HepG2 (cell line): ENCODE measurements around the gene WARS2. TPM values are rescaled to one million over a fixed set of nuclear protein-coding genes. Genes with fewer than 3 reads are reported as not detected.

Experiments used
- ATAC-seq: fragments of 200-7000 bp; cut with Tn5 transposase; 3 replicates; pipeline ENCODE4 v1.9.1; 2020; ENCODE audit warnings: mild to moderate bottlenecking, moderate library complexity
- BruUV-seq: library from RNA; stranded (reverse); fragments of 400-500 nt; replicated peaks from 2 replicates; lab custom pipeline; 2021; lab: Mats Ljungman, UMichigan
- CTCF ChIA-PET: fragments of 300-600 bp; formaldehyde crosslinking; extraction: SDS; loops from one replicate; lab custom pipeline; 2021; ENCODE audit warnings: low total read pairs, inconsistent platforms, low intra/inter-chr PET ratio; lab: Yijun Ruan, JAX
- POLR2A ChIA-PET: fragments of 350-600 bp; sonication (Branson Sonifier 250); formaldehyde crosslinking; loops from one replicate; lab custom pipeline; 2020; ENCODE audit warnings: antibody characterized with exemption, inconsistent platforms; lab: Yijun Ruan, JAX
- DNase-seq: peaks from one replicate; pipeline ENCODE4 v3.0.0-alpha.2; 2015; ENCODE audit warnings: low spot score
- FAIRE-seq: peaks from 3 replicates; lab custom pipeline; 2011; peaks lifted over from hg19 to GRCh38; lab: Jason Lieb, UNC
- H2AFZ ChIP-seq: one replicate; pipeline ENCODE4 v1.6.1; 2011; ENCODE audit warnings: low read length, inconsistent platforms
- H3K27ac ChIP-seq: fragments of 300-600 bp; 3 replicates; pipeline ENCODE4 v1.8.0; 2011; ENCODE audit warnings: mixed run types, mild to moderate bottlenecking, mixed read lengths, low read length, inconsistent platforms; ENCODE audit not compliant: insufficient read depth; ENCODE audit errors: extremely low read length
- H3K27me3 ChIP-seq, 2 experiments: fragments of 200-600 bp in 1 of 2; 2 replicates in 1 of 2; 3 replicates in 1 of 2; pipeline versions ENCODE4 v1.6.0 to v1.8.0; 2011; ENCODE audit warnings: low read length in 2 of 2, mild to moderate bottlenecking in 2 of 2, moderate library complexity in 2 of 2, inconsistent platforms in 1 of 2; ENCODE audit not compliant: insufficient read depth in 2 of 2, control insufficient read depth in 1 of 2
- H3K36me3 ChIP-seq, 2 experiments: fragments of 200-600 bp in 1 of 2; replicated peaks in 1 of 2; 2 replicates in 1 of 2; 3 replicates in 1 of 2; pipeline versions ENCODE4 v1.5.1 to v1.8.0; 2011; ENCODE audit warnings: low read length in 2 of 2, inconsistent platforms in 1 of 2; ENCODE audit not compliant: insufficient read depth in 2 of 2, control insufficient read depth in 1 of 2
- H3K4me1 ChIP-seq: 2 replicates; pipeline ENCODE4 v1.5.1; 2012; ENCODE audit warnings: low read length, inconsistent platforms; ENCODE audit not compliant: insufficient read depth
- H3K4me2 ChIP-seq: 2 replicates; pipeline ENCODE4 v1.6.0; 2011; ENCODE audit warnings: low read depth, low read length, inconsistent platforms
- H3K4me3 ChIP-seq, 3 experiments: fragments of 200-600 bp in 1 of 3; sonication (generic), shearing (Covaris generic) in 1 of 3; replicated peaks in 1 of 3; 2 replicates each; pipeline ENCODE4 v1.5.1; 2011 to 2016; ENCODE audit warnings: low read length in 3 of 3, inconsistent platforms in 2 of 3, low read depth in 2 of 3, mild to moderate bottlenecking in 2 of 3, control low read depth in 1 of 3, mixed read lengths in 1 of 3; ENCODE audit not compliant: insufficient read depth in 1 of 3
- H3K79me2 ChIP-seq: one replicate; pipeline ENCODE4 v1.6.1; 2011; ENCODE audit warnings: low read length, inconsistent platforms; ENCODE audit not compliant: insufficient read depth
- H3K9ac ChIP-seq: 2 replicates; pipeline ENCODE4 v1.6.0; 2011; ENCODE audit warnings: mild to moderate bottlenecking, low read depth, low read length, inconsistent platforms; ENCODE audit not compliant: insufficient read depth
- H3K9me3 ChIP-seq: 2 replicates; pipeline ENCODE4 v1.5.1; 2012; ENCODE audit warnings: mild to moderate bottlenecking, low read length
- H4K20me1 ChIP-seq: 2 replicates; pipeline ENCODE4 v1.6.0; 2011; ENCODE audit warnings: inconsistent platforms, mild to moderate bottlenecking, low read length, moderate library complexity; ENCODE audit not compliant: insufficient read depth
- CREB1 ChIP-seq, 2 experiments: fragments of 450-650 bp in 1 of 2; IDR thresholded peaks; 2 replicates each; pipeline ENCODE4 v1.6.1; 2016 to 2017; ENCODE audit warnings: control low read depth in 1 of 2, mild to moderate bottlenecking in 1 of 2, missing compliant biosample characterization in 1 of 2, missing genetic modification characterization in 1 of 2
- EED ChIP-seq: sonication (generic); formaldehyde crosslinking; IDR thresholded peaks from 2 replicates; pipeline ENCODE4 v1.5.0; 2020; ENCODE audit warnings: mild to moderate bottlenecking, missing genetic modification reagents
- FOSL1 ChIP-seq: sonication (generic); formaldehyde crosslinking; IDR thresholded peaks from 2 replicates; pipeline ENCODE4 v1.9.0; 2021; ENCODE audit warnings: missing genetic modification reagents, borderline replicate concordance
- GATA4 ChIP-seq: sonication (generic); IDR thresholded peaks from 2 replicates; pipeline ENCODE4 v1.6.1; 2016; ENCODE audit warnings: antibody characterized with exemption, low read depth, borderline replicate concordance
- SPEN ChIP-seq: sonication (generic); formaldehyde crosslinking; IDR thresholded peaks from 2 replicates; pipeline ENCODE4 v1.5.1; 2020; ENCODE audit warnings: low read depth, mild to moderate bottlenecking, missing genetic modification reagents
- STAT5B ChIP-seq: sonication (generic); formaldehyde crosslinking; IDR thresholded peaks from 2 replicates; pipeline ENCODE4 v1.4.0; 2020; ENCODE audit warnings: missing genetic modification reagents
- ZKSCAN8 ChIP-seq: IDR thresholded peaks from 2 replicates; pipeline ENCODE4 v1.6.1; 2016; ENCODE audit warnings: borderline replicate concordance, missing genetic modification reagents, missing compliant biosample characterization
- WGBS: methylation state at CpG from one replicate; pipeline ENCODE4 v1.1.6; 2017; ENCODE audit warnings: low lambda C conversion rate; 5-methylcytosine and 5-hydroxymethylcytosine counted together
- in situ Hi-C: cut with HindIII; loops from 2 replicates; pipeline ENCODE4 v1.10.0; 2017; ENCODE audit warnings: low pct_unique_long_range_greater_than_20kb; ENCODE audit not compliant: extremely low pct_ligation_motif_present
- intact Hi-C: fragments of 100-400 bp; cut with micrococcal nuclease; formaldehyde crosslinking; loops from one replicate; pipeline ENCODE4 v1.10.0; 2022; ENCODE audit not compliant: unreplicated experiment
- polyA plus RNA-seq, 8 experiments: library from polyadenylated mRNA; depleted of rRNA in 3 of 8; stranded (reverse) in 7 of 8; unstranded in 1 of 8; fragments of >200 nt; fragmentation: Illumina TruSeq in 4 of 8; extraction: Trizol in 4 of 8; gene quantifications; 2 replicates each; pipeline versions ENCODE4 v1.2.1 to v1.2.3, GENCODE V29; 2011 to 2016; ENCODE audit warnings: low read depth in 4 of 8, missing spikeins in 1 of 8, mixed read lengths in 1 of 8; ENCODE audit not compliant: insufficient read depth in 1 of 8
- total RNA-seq, 5 experiments: library from RNA; depleted of rRNA; stranded (reverse); fragments of >200 nt; fragmentation: Illumina TruSeq; extraction: Trizol; gene quantifications; 2 replicates each; pipeline ENCODE4 v1.2.3, GENCODE V29; 2016; ENCODE audit warnings: low read depth in 1 of 5
- TF ChIP-seq, protein P1 (sequence below): sonication (generic); formaldehyde crosslinking; IDR thresholded peaks from 2 replicates; pipeline ENCODE4 v1.4.0; 2020; ENCODE audit warnings: missing genetic modification reagents
- TF ChIP-seq, protein P2 (sequence below): sonication (generic); formaldehyde crosslinking; IDR thresholded peaks from 2 replicates; pipeline ENCODE4 v1.8.1; 2023; ENCODE audit warnings: mild to moderate bottlenecking, missing genetic modification reagents, borderline replicate concordance
- TF ChIP-seq, protein P3 (sequence below): sonication (generic); formaldehyde crosslinking; IDR thresholded peaks from 2 replicates; pipeline ENCODE4 v1.4.0; 2020; ENCODE audit warnings: mild to moderate bottlenecking, missing genetic modification reagents

WARS2 gene
- total and polyA plus RNA-seq, 2 of the 13 experiments (the other 11 are each of a cell fraction or from before 2014, with no cell fraction given): 12.4 to 18.8 TPM

DNA sequence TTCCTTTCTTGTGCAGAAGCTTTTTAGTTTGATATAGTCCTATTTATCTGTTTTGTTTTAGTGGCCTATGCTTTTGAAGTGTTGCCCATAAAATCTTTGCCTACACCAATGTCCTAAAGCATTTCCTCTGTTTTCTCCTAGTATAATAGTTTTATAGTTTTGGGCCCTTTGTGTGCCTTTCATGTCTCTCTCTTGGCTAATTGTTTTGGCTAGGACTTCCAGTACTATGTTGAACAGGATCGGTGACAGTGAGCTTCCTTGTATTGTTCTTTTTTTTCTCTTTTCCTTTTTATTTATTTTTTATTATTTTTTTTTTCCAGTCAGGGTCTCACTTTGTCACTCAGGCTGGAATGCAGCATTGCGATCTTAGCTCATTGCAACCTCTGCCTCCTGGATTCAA is 47.0 kb upstream of the WARS2 start:
- H3K4me2 ChIP-seq: no peak overlapping the region
- no peaks in the 10 kb centered on the region for H3K79me2 ChIP-seq
- BruUV-seq: no TSS peak
- H3K4me3 ChIP-seq: no peak overlapping the region
- CTCF ChIA-PET: no interaction called here
- H4K20me1 ChIP-seq: no peaks in the 10 kb centered on the region
- no peak for TF ChIP-seq SPEN
- no peak for TF ChIP-seq FOSL1
- TF ChIP-seq GATA4: no peak
- TF ChIP-seq, protein P1, sequence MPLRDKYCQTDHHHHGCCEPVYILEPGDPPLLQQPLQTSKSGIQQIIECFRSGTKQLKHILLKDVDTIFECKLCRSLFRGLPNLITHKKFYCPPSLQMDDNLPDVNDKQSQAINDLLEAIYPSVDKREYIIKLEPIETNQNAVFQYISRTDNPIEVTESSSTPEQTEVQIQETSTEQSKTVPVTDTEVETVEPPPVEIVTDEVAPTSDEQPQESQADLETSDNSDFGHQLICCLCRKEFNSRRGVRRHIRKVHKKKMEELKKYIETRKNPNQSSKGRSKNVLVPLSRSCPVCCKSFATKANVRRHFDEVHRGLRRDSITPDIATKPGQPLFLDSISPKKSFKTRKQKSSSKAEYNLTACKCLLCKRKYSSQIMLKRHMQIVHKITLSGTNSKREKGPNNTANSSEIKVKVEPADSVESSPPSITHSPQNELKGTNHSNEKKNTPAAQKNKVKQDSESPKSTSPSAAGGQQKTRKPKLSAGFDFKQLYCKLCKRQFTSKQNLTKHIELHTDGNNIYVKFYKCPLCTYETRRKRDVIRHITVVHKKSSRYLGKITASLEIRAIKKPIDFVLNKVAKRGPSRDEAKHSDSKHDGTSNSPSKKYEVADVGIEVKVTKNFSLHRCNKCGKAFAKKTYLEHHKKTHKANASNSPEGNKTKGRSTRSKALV (CRISPR knock-in tag): no peak
- TF ChIP-seq, protein P2, sequence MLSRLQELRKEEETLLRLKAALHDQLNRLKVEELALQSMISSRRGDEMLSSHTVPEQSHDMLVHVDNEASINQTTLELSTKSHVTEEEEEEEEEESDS (CRISPR knock-in tag): no peak
- no peak for TF ChIP-seq EED (CRISPR knock-in tag)
- TF ChIP-seq CREB1 (IDR thresholded peaks at IDR 0.05): no peak
- no peak for TF ChIP-seq CREB1 (CRISPR knock-in tag; IDR thresholded peaks at IDR 0.05)
- TF ChIP-seq ZKSCAN8 (CRISPR knock-in tag): no peak
- TF ChIP-seq, protein P3, sequence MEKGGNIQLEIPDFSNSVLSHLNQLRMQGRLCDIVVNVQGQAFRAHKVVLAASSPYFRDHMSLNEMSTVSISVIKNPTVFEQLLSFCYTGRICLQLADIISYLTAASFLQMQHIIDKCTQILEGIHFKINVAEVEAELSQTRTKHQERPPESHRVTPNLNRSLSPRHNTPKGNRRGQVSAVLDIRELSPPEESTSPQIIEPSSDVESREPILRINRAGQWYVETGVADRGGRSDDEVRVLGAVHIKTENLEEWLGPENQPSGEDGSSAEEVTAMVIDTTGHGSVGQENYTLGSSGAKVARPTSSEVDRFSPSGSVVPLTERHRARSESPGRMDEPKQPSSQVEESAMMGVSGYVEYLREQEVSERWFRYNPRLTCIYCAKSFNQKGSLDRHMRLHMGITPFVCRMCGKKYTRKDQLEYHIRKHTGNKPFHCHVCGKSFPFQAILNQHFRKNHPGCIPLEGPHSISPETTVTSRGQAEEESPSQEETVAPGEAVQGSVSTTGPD: no peak
- TF ChIP-seq STAT5B (CRISPR knock-in tag): no peak
- no peaks in the 10 kb centered on the region for H3K36me3 ChIP-seq
- FAIRE-seq (no peak), ATAC-seq (no peak), DNase-seq (no peak)
- H2AFZ ChIP-seq: no peak overlapping the region
- H3K9me3 ChIP-seq: no peaks in the 10 kb centered on the region
- 92% methylated on average over 2 of the region's 2 CpGs for WGBS
- H3K9ac ChIP-seq: no peak overlapping the region
- no peaks in the 10 kb centered on the region for H3K4me1 ChIP-seq
- POLR2A ChIA-PET: no interaction called here
- in situ Hi-C loops (no loop called here), intact Hi-C loops (no loop called here)
- H3K27ac ChIP-seq: no peak overlapping the region
- no peaks in the 10 kb centered on the region for H3K27me3 ChIP-seq
